ENCODE results near the gene DAB1. TPM values are rescaled to one million over a fixed set of nuclear protein-coding genes. Genes with fewer than 3 reads are reported as not detected.

Gene DAB1
- total and polyA plus RNA-seq, 2 of the 8 experiments (the other 6 are each of a cell fraction or from before 2014, with no cell fraction given), result 4.4 to 11.8 TPM

- no peak overlapping the region for H3K56ac ChIP-seq (replicated peaks; ENCODE audit: insufficient read length, low read depth, low read length)
- H2AFZ ChIP-seq (ENCODE audit: low read length), result no peak overlapping the region
- DNase-seq (ENCODE audit: low read depth in 1 of 2, low spot score in 2 of 2), result no peak
- no peak overlapping the region for H3K23ac ChIP-seq (ENCODE audit: insufficient read length)
- no peak overlapping the region for H2AK5ac ChIP-seq (ENCODE audit: low read depth, low read length)
- no peak for TF ChIP-seq RBBP5 (IDR thresholded peaks at IDR 0.05; ENCODE audit: borderline replicate concordance, low read depth, low read length)
- TF ChIP-seq GTF2F1 (IDR thresholded peaks at IDR 0.05; ENCODE audit: borderline replicate concordance, low read depth, low read length), result no peak
- no peak for TF ChIP-seq ZNF274 (IDR thresholded peaks at IDR 0.05; ENCODE audit: borderline replicate concordance, extremely low read depth, low read length)
- no peak for TF ChIP-seq GABPA (IDR thresholded peaks at IDR 0.05; ENCODE audit: borderline replicate concordance, insufficient read depth, low read length)
- TF ChIP-seq KDM5A (IDR thresholded peaks at IDR 0.05; ENCODE audit: low read length), result no peak
- no peak for TF ChIP-seq SP4 (IDR thresholded peaks at IDR 0.05; ENCODE audit: low read length)
- TF ChIP-seq, protein P1, sequence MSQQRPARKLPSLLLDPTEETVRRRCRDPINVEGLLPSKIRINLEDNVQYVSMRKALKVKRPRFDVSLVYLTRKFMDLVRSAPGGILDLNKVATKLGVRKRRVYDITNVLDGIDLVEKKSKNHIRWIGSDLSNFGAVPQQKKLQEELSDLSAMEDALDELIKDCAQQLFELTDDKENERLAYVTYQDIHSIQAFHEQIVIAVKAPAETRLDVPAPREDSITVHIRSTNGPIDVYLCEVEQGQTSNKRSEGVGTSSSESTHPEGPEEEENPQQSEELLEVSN (IDR thresholded peaks at IDR 0.05), result no peak
- no peak for TF ChIP-seq BACH1 (IDR thresholded peaks at IDR 0.05; ENCODE audit: low read length)
- no peak for TF ChIP-seq TAF1 (IDR thresholded peaks at IDR 0.05; ENCODE audit: low read depth, low read length)
- TF ChIP-seq CBX5 (IDR thresholded peaks at IDR 0.05; ENCODE audit: low read depth, low read length), result no peak
- ChIA-PET POLR2A (ENCODE audit: partially characterized antibody) (no interaction called here), CTCF (ENCODE audit: partially characterized antibody) (interaction anchor here (0.6 to 1.3 kb wide), 2 partner anchors 121 to 317 kb away, joined by 3 to 4 read pairs; no protein-coding TSS in a partner anchor)
- no peak overlapping the region for H3K18ac ChIP-seq (ENCODE audit: extremely low read depth, low read length)
- no peaks in the 10 kb centered on the region for H3K23me2 ChIP-seq (ENCODE audit: low read depth, low read length)
- no peaks in the 10 kb centered on the region for H3K9me3 ChIP-seq (ENCODE audit: insufficient read depth in 2 of 2, low read depth in 1 of 2, low read length in 1 of 2)
- peaks cover 0 to 3% (median 0%) of the 10 kb centered on the region in 4 experiments; a peak in 2 of 7 replicates for H3K4me1 ChIP-seq (replicated peaks in 1 of 4; ENCODE audit: control insufficient read depth in 3 of 4, insufficient read depth in 4 of 4, low read length in 3 of 4)
- no peaks in the 10 kb centered on the region for H3K79me2 ChIP-seq (ENCODE audit: control insufficient read depth in 1 of 2, insufficient read depth in 2 of 2, low read length in 2 of 2)
- no peak overlapping the region for H4K8ac ChIP-seq (ENCODE audit: extremely low read depth, insufficient read depth, low read length)
- H3K36me3 ChIP-seq (ENCODE audit: control insufficient read depth in 2 of 4, insufficient read depth in 4 of 4, low read length in 3 of 4), result no peaks in the 10 kb centered on the region
- H3K79me1 ChIP-seq (ENCODE audit: low read depth, low read length), result no peaks in the 10 kb centered on the region
- no peak overlapping the region for H2BK12ac ChIP-seq (ENCODE audit: low read depth, low read length)
- no peak overlapping the region for H3K27ac ChIP-seq (ENCODE audit: low read depth, low read length)
- 88% methylated on average over 4 of the region's 4 CpGs; no CpG with 5 or more reads in 1 of the 2 experiments for WGBS, 2 experiments (ENCODE audit: extremely low coverage in 1 of 2, insufficient coverage in 1 of 2, insufficient read length in 1 of 2, insufficient replicate concordance in 2 of 2, low coverage in 1 of 2, low lambda C conversion rate in 2 of 2, missing lambda C conversion rate in 1 of 2)
- no peak overlapping the region for H2BK5ac ChIP-seq (ENCODE audit: low read depth, low read length)
- H4K91ac ChIP-seq (replicated peaks; ENCODE audit: insufficient read length, low read length), result no peak overlapping the region
- H3K27me3 ChIP-seq (replicated peaks in 1 of 4; ENCODE audit: control insufficient read depth in 3 of 4, extremely low read depth in 1 of 4, insufficient read depth in 3 of 4, low read length in 3 of 4), result no peaks in the 10 kb centered on the region
- H2BK15ac ChIP-seq (ENCODE audit: low read length), result no peak overlapping the region
- H3K4me2 ChIP-seq (ENCODE audit: insufficient read depth in 1 of 2, low read depth in 2 of 2, low read length in 2 of 2), result no peak overlapping the region
- H2BK120ac ChIP-seq (replicated peaks; ENCODE audit: low read depth, low read length), result no peak overlapping the region
- H3K4ac ChIP-seq (replicated peaks; ENCODE audit: insufficient read length, low read depth, low read length), result no peak overlapping the region
- no peak overlapping the region for H3K4me3 ChIP-seq (ENCODE audit: extremely low read depth in 1 of 4, insufficient read depth in 2 of 4, low read depth in 3 of 4, low read length in 4 of 4)
- no peaks in the 10 kb centered on the region for H4K20me1 ChIP-seq (replicated peaks in 1 of 2; ENCODE audit: control insufficient read depth in 1 of 2, insufficient read depth in 2 of 2, low read length in 2 of 2)
- H2BK20ac ChIP-seq (ENCODE audit: low read length), result no peak overlapping the region
- no peak for FAIRE-seq
- no peak overlapping the region for H3K9ac ChIP-seq (replicated peaks in 1 of 4; ENCODE audit: extremely low read depth in 1 of 4, low read depth in 3 of 4, low read length in 3 of 4)
- H3K14ac ChIP-seq (ENCODE audit: insufficient read length), result no peak overlapping the region
- H4K5ac ChIP-seq (ENCODE audit: insufficient read length, low read depth, low read length), result no peak overlapping the region
Measured at GRCh38 chr1:57229076-57229475, 194.8 kb downstream of the DAB1 start.

Measured in H1 (cell line).